IPS-18c (cell line): Measurements from ENCODE around the gene FAM43A.

ENCODE experiments used
- H3K4me3 ChIP-seq: 2 replicates; pipeline ENCODE4 v1.7.0; 2013; ENCODE audit warnings: low read depth, mild to moderate bottlenecking, low read length, moderate library complexity; ENCODE audit not compliant: insufficient read depth
- H3K9me3 ChIP-seq: one replicate; pipeline ENCODE4 v1.6.1; 2013; ENCODE audit warnings: mild to moderate bottlenecking, low read length, moderate library complexity; ENCODE audit not compliant: control insufficient read depth, insufficient read depth

Gene FAM43A

DNA sequence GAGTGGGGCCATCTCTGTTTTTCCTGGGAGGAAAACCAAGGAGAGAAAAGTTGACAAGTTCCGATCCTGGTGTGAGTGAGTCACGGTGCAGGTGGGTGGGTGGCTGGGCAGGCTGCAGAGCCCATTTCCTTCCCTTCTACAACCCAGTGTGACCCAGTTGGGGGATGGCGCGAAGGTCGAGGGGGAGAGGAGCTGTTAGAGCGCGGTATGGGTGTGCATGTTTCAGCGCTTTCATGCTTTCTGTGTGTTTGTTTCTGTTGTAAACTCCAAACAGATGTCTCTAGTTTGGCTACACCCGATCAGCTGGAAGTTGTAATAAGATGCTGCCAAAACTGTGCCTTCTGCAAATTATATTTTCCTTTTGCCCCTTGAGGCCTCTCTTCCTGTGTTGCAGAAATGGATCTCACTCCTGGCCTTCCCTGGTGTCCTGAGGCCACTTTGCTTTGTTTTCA lies 3.8 kb downstream of the FAM43A start:
- H3K4me3 ChIP-seq, result no peak overlapping the region
- H3K9me3 ChIP-seq, result no peaks in the 10 kb centered on the region

DNA sequence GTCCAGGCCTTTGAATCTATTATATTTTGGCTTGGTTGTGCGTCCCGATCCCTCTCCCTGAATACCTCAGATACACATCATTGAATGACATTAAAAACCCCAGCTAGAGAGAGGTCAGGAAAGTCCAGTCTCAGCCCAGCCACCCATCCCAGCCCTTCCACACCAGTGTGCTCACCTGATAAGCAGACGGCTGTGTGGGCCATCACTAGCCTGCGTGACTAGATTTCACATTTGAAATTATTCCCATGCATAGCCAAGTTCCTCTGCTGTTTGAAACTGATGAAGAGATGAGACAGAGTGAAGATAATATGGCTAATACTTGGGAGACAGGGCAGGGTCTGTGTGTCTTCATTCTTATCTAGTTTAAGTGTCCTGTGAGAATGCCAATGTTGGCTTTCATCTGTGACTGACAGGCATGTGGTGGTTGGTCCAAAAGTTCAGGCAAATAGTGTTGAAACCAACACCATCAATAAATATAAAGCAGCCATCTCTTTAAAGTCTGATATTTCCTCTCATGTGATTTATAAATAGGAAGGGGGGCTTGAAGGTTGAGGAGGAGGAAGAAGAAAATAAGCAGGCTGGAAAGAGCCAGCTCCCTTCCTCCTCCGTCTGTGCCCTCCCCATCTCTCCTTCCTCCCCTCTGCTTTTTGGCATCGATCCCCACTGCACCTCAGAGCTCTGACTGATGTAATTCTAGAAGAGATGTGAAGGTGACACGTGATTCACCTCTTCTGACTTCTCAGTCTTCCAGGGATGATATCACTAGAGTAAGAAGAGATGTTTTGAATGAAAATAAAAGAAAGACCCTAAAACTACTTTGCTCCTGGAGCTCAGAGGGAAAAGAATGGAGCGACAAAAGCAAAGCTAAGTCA lies 5.1 kb downstream of the FAM43A start:
- no peaks in the 10 kb centered on the region for H3K9me3 ChIP-seq
- no peak overlapping the region for H3K4me3 ChIP-seq

DNA sequence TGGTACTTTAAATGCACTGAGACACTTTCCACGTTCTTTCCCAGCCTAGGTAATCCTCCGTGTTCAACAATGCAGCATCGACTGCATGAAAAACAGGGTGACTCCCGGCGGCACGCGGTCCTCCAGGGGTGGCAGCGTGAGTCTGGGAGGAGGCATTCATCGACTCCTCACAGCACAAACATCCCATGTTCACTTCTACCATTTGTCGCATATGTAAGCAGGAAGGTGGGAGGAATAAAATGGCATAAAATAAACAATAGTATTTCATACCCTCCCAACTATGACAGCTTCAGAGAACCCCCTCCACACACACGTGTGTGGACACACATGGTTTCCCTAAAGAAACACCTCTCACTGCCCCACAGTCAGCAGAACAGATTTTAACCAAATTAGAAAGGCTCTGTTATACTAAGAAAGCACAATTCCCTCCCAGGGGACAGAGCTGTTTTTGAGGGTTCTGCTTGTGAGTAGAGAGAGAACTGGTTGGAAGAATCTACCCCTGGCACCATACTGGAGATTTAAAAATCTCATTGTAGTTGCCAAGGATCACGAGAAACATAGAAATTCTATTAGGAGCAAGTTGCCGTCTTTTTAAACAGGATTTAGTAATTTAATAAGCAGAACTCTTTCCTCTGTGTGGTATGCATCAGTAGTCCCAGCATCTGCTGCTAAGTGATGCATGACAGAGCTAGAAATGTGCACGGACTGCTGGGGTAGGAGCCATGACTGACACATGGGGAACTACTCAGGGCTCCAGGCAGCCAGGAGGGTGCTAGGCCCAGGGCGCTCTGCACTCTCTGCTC lies 6.0 kb downstream of the FAM43A start:
- no peak overlapping the region for H3K4me3 ChIP-seq
- no peaks in the 10 kb centered on the region for H3K9me3 ChIP-seq

DNA sequence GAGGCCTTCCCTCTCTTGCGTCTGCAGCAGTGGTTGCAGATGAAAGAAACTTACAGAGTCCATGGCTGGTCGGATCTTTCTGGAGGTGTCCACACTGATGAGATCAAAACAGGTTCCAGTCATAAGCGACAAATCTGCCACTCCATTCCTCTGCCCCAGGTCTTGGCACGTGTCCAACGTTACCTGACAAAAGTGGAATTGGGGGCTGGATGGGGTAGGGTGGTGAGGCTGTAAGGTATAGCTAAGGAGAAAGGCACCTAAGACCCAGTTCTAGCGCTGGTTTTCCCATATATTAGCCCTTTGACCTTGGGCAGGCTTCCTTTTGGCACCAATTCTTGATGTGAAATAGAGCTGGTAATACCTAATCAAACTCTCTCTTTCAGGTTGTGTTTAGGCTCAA lies 11.0 kb downstream of the FAM43A start:
- no peaks in the 10 kb centered on the region for H3K9me3 ChIP-seq

DNA sequence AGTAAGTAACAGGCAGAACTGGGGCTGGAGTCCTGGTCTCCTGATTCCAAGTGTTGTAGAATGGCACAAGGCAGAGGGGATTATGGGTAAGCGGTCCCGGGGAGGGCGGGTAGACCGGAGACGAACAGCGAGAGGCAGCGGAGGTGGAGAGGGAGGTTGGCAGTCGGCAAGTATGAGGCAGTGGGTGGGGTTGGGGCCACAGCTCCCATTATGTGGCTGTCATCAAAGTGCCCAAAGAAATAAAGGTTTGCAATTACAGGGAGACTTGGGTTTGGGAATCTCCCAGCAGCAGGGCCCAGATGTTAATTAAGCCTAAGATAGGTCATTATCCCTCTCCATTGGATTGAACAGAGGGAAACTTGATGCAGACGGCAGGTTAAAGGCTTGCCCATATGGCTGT lies 16.9 kb downstream of the FAM43A start:
- no peaks in the 10 kb centered on the region for H3K9me3 ChIP-seq
- no peak overlapping the region for H3K4me3 ChIP-seq

More for the DNA sequence above, 11.0 kb downstream of the FAM43A start:
- H3K4me3 ChIP-seq, result no peak overlapping the region

DNA sequence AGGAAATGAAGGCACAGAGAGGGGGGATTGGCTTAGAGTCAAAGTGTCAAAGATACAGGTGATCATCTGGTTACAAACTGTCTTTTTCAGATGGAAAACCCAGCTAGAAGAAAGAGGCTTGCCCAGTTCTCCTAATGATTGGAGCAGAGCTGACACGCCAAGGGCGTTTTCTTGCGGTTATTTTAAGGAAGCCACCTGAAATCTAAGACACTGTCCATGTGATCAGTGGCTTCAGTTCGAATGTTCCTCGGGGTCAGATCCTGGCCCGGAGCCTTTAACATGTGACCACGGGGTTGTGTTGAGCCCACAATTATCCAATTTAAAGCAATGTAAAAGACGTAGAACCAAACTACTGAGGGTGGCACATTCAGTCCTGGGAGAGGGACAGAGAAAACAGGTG lies 19.5 kb downstream of the FAM43A start:
- no peak overlapping the region for H3K4me3 ChIP-seq

DNA sequence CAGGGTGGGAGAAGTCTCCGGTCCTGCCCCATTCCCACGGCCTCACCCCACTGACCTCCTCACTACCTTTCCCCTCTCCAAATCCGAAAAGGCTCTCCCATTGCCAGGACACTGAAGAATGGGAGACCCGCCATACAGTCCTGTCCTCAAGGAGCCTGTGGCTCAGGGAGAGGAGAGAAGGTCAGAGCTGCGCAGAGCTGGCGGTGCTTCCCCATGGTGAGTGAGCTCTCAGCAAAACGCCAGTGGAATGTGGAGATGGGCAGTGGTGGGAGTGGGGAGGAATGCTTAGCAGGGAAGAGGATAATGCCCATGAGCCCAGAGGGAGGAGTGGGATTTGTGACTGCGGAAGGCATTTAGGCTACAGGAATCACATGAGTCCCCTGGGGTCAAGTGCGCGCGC lies 20.1 kb downstream of the FAM43A start:
- no peak overlapping the region for H3K4me3 ChIP-seq
- H3K9me3 ChIP-seq, result no peaks in the 10 kb centered on the region

More for the DNA sequence above, 19.5 kb downstream of the FAM43A start:
- H3K9me3 ChIP-seq, result no peaks in the 10 kb centered on the region

DNA sequence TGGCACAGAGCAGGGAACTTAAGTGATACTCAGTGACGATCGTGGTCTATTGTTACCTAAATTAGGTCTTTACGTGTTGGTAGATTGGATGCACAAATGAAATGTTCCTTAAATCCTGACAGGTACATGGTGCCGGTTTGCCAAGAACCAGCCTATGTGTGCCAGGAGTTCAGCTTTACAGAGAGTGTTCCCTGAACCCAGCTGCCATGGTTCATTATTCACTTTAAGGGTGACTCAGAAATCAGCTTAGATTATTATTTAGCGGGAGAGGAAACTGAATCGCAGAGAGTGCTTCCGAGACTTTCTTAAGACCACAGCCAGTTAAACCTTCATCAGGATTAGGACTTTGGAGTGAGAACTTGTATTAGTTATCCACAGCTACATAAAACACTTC lies 21.5 kb downstream of the FAM43A start:
- Histone ChIP-seq H3K9me3 (no peaks in the 10 kb centered on the region), H3K4me3 (no peak overlapping the region)

DNA sequence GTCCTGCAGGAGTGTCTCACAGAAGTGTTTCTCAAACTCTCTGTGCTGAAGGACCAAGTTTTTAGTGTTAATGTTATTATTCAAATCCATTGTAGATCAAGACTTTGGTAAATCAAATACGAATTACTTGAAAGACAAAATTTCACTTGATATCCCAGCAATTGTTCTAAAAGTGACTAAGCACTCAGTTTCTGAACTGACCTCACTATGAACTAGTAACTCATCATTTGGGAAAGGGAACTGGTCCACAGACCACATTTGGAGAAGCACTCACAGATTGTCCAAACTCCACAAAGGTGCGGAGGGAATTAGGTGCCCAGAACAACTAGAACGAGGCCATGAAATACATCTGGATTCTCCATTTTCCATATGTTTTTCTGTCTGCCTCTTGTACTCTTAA lies 25.6 kb downstream of the FAM43A start:
- no peaks in the 10 kb centered on the region for H3K9me3 ChIP-seq
- H3K4me3 ChIP-seq, result no peak overlapping the region

DNA sequence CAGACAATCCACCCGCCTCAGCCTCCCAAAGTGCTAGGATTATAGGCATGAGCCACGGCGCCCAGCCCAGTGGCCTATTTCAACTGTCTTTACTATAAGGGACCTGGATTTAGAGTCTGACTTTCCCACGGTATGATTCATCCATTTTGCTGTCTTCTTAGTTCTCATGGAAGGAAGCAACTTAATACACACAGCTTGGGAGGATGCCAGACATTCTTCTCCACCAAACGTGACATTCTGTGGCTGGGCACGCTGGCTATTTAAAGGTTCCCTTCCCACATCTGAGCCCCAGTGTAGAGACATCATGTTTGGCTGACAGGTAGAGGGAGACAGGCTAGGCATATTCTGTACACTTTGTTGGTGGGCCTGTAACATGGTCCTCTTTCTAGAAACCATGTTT lies 26.2 kb downstream of the FAM43A start:
- Histone ChIP-seq H3K9me3 (no peaks in the 10 kb centered on the region), H3K4me3 (no peak overlapping the region)

DNA sequence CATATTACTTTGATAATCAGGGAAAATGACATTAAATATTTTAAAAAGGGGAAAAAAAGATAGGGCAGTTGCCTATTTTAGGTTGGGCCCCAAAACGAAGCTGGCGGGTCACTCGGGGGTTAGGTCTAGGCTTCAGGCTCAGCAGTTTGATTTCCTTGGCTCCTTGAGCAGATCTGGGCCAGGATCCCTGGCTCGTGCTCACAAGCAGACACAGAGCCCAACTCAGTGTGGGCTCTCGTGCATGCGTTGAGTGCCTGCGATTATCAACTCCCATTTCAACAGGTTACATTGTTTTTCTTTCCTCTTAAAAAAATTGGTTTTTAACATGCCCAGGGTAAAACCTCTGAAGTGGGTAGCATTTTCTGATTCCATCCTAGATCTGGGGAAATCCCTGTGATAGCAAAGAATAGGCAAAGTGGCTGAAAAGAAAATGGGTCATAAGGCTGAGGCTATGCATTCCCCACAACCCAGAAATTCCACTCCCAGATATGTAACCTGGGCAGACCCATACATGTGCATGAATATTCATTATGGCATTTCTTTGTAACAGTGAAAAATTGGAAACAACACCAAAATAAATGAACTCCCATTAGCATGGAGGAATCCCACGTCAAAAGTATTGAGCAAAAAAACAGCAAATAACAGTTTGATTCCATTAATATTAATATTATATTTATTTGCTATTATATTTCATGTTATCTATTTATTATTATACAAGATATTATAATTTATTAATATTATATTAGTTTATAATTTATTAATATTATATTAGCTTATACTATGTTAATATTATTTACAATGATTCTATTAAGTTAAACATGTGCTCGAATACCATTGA lies 27.8 kb downstream of the FAM43A start:
- Histone ChIP-seq H3K4me3 (no peak overlapping the region), H3K9me3 (no peaks in the 10 kb centered on the region)

DNA sequence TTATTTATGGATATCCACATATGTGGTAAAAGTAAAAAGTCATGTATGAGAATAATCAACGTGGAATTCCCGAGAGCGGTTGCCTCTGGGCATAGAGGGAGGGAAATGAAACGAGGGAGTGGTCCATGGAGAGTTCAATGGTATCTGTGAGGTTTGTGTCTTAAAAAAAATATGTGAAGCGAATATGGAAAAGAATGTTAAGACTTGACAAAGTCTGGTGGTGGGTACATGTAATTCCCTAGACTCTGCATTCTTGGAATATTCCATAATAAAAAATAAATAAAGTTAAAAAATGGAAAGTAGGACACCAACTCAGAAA lies 28.4 kb downstream of the FAM43A start:
- Histone ChIP-seq H3K4me3 (no peak overlapping the region), H3K9me3 (no peaks in the 10 kb centered on the region)

DNA sequence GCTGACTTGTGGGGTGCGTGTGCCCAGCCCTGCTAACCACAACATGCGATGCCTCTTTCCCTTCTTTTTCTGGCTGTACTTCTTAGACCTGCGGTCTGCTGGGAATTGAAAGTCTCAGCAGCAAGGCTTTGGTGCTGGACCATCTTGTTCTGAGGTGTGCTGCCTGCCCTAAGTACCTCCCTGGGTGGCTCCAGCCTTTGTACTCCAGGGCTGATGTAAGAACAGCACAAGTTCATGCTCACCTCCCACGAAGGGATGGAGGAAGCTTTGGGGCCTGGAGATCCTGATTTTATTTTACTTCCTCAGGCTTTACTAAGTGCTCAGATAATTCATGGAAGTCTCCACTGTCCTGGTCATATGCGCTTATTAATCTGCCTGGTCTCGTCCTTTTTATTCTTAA lies 28.9 kb downstream of the FAM43A start:
- Histone ChIP-seq H3K4me3 (no peak overlapping the region), H3K9me3 (no peaks in the 10 kb centered on the region)

DNA sequence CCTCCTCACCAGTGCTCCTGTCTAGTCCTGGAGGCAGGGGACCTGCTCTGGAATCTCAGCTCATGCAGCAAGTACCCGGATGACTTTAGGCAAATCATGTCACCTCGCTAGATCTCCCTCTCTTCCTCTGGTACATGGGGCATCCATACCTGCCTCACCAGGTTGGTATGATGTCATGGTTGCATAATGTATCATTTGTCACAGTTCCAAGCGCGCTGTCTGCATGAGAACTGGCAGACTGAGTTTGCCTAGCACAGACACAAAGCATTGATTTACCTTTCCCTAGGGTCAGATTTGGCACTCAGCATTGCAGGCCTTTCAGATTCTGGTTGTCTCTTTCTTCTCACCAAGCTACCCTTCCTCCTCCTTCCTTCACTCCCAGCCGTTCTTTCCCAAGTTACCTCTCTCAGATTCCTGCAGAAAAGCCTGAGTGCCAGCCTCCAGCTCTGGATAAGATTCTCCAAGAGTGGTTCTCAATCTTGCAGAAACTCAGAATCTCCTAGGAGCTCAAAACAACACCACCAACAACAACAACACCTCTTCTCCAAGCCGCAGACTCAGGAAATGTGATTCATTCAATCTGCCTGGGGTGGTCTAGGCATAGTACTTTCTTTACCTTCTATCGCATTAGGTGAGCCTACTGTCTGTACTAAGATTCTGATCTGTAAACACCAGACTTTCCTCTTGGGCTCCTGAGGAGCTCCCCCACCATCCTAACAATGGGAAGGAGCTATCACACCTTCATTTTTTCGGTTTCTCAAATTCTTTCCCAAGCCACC lies 29.5 kb downstream of the FAM43A start:
- H3K9me3 ChIP-seq, result no peaks in the 10 kb centered on the region
- no peak overlapping the region for H3K4me3 ChIP-seq

DNA sequence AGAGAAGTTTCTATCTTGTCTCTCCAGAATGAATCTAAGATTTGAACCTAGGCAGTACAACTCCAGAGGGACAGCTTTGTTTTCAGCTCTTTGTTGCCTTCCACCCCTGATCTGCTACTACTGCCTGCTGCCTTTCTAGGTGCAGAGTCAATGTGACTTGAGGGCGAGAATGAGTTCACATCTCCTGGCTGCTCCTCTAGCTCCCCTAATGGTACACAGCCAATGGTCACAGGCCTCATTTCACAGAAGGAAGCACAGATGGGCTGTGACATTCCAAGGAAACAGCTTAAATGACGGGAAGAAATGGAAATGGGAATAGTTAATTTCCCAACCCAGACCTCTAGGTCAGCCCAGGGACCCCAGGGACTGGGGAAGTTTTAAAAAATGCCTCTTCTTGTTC lies 32.4 kb downstream of the FAM43A start:
- no peak overlapping the region for H3K4me3 ChIP-seq

DNA sequence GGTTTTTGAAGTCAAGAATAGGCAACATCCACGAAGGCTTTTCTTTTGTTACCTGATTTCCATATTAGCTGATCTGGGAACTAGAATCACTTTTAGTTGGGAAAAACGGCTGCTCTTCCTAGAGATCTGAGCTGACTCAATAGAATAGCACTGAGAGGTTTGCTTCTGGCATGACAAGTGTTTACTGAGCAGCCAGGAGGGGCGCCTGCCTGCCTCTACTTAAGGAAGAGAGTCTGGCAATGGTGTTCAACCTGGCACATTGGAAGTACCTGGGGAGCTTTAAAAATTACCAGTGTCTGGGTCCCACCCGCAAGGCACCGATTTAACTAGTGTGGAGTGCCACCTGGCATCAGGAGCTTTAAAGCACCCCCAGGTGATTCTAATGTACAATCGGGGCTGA lies 34.4 kb downstream of the FAM43A start:
- Histone ChIP-seq H3K9me3 (no peaks in the 10 kb centered on the region), H3K4me3 (no peak overlapping the region)

More for the DNA sequence above, 32.4 kb downstream of the FAM43A start:
- no peaks in the 10 kb centered on the region for H3K9me3 ChIP-seq
